Colonic mucosa (tissue), 4 donors: ENCODE data around the gene WDFY3. TPM values are rescaled to one million over a fixed set of nuclear protein-coding genes. Genes with fewer than 3 reads are reported as not detected.

Source experiments
- DNase-seq: peaks from one replicate; pipeline ENCODE4 v3.0.0-alpha.2; 2020
- H3K27ac ChIP-seq: fragments of 200-600 bp; one replicate; pipeline ENCODE4 v1.8.0; 2021
- H3K27me3 ChIP-seq: fragments of 200-600 bp; one replicate; pipeline ENCODE4 v1.8.0; 2021
- H3K36me3 ChIP-seq: fragments of 200-600 bp; one replicate; pipeline ENCODE4 v1.8.0; 2021
- H3K4me1 ChIP-seq: fragments of 200-600 bp; one replicate; pipeline ENCODE4 v1.8.0; 2021; ENCODE audit warnings: mild to moderate bottlenecking
- H3K4me3 ChIP-seq: fragments of 200-600 bp; one replicate; pipeline ENCODE4 v1.8.0; 2021
- H3K9ac ChIP-seq, 2 donors: one replicate each; pipeline ENCODE4 v1.7.0; 2013; ENCODE audit warnings: control low read depth in 2 of 2, low read depth in 2 of 2, low read length in 2 of 2
- H3K9me3 ChIP-seq: fragments of 200-600 bp; one replicate; pipeline ENCODE4 v1.8.0; 2021
- intact Hi-C: fragments of 100-400 bp; cut with DNase I; formaldehyde crosslinking; loops from one replicate; pipeline ENCODE4 v1.14.1; 2022
- total RNA-seq, 2 donors: library from RNA; stranded (reverse); fragmentation: NEBNext Ultra II Directional in 1 of 2; extraction: Animal tissue kit (Norgen Biotek cat#: 25700) in 1 of 2; gene quantifications; one replicate each; pipeline ENCODE4 v1.2.1, GENCODE V29; 2021
- TF ChIP-seq, protein P1 (sequence below): fragments of 200-600 bp; IDR thresholded peaks from one replicate; pipeline ENCODE4 v1.8.0; 2022; ENCODE audit warnings: antibody characterized with exemption, mild to moderate bottlenecking
- donor health status: healthy.
- donor health status: DM: no; HTN: no; CAD: no.
- donor health status: DM: no; HTN: no; CAD: no.

The WDFY3 gene
- total RNA-seq, 2 donors from 2014 or later = 46.3 to 50.8 TPM

DNA sequence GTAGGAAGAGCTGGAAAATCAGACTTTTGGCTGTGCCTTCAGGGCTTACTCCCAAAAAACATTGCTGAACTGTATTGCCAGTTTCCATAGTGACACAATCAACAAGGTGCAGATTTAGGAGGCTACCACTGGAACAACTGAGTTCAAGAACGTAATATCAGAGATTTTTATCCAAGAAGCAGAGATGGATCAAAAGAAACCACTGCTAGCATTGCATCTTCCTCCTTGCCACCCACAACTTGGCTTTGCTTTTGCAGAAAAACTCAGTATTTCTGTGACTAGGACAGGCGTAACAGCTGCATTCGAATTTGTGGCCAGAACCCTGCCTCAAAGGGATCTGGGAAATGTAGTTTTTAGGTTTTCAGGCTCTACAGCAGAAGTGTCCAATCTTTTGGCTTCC is 27.8 kb upstream of the WDFY3 start:
- Histone ChIP-seq H3K27me3 (no peaks in the 10 kb centered on the region), H3K4me1 (no peaks in the 10 kb centered on the region), H3K4me3 (no peak overlapping the region), H3K9ac (no peak overlapping the region), H3K9me3 (no peaks in the 10 kb centered on the region), H3K36me3 (no peaks in the 10 kb centered on the region), H3K27ac (no peak overlapping the region)
- TF ChIP-seq, protein P1, sequence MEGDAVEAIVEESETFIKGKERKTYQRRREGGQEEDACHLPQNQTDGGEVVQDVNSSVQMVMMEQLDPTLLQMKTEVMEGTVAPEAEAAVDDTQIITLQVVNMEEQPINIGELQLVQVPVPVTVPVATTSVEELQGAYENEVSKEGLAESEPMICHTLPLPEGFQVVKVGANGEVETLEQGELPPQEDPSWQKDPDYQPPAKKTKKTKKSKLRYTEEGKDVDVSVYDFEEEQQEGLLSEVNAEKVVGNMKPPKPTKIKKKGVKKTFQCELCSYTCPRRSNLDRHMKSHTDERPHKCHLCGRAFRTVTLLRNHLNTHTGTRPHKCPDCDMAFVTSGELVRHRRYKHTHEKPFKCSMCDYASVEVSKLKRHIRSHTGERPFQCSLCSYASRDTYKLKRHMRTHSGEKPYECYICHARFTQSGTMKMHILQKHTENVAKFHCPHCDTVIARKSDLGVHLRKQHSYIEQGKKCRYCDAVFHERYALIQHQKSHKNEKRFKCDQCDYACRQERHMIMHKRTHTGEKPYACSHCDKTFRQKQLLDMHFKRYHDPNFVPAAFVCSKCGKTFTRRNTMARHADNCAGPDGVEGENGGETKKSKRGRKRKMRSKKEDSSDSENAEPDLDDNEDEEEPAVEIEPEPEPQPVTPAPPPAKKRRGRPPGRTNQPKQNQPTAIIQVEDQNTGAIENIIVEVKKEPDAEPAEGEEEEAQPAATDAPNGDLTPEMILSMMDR = no peak
- intact Hi-C loops = no loop called here
- DNase-seq = no peak

- DNase-seq = no peak
Observed at GRCh38 chr4:84985952-84986351, 19.5 kb upstream of the WDFY3 start.

GRCh38 chr4:84977396-84977795 is 10.9 kb upstream of the WDFY3 start:
- H3K36me3 ChIP-seq = no peaks in the 10 kb centered on the region
- no peaks in the 10 kb centered on the region for H3K4me1 ChIP-seq
- TF ChIP-seq, protein P1 = no peak

More at GRCh38 chr4:84985952-84986351, 19.5 kb upstream of the WDFY3 start:
- no peak overlapping the region for H3K4me3 ChIP-seq
- H3K4me1 ChIP-seq = no peaks in the 10 kb centered on the region
- H3K9me3 ChIP-seq = no peaks in the 10 kb centered on the region
- TF ChIP-seq, protein P1 = no peak
- no peak overlapping the region for H3K27ac ChIP-seq
- H3K36me3 ChIP-seq = no peaks in the 10 kb centered on the region
- intact Hi-C loops = no loop called here
- H3K9ac ChIP-seq = no peak overlapping the region
- no peaks in the 10 kb centered on the region for H3K27me3 ChIP-seq

GRCh38 chr4:84973856-84974255 is 7.4 kb upstream of the WDFY3 start:
- H3K4me3 ChIP-seq = no peak overlapping the region
- no peak for DNase-seq
- TF ChIP-seq, protein P1 = no peak
- intact Hi-C loops = no loop called here
- H3K27ac ChIP-seq = no peak overlapping the region
- no peak overlapping the region for H3K9ac ChIP-seq
- no peaks in the 10 kb centered on the region for H3K27me3 ChIP-seq
- H3K4me1 ChIP-seq = no peaks in the 10 kb centered on the region
- no peaks in the 10 kb centered on the region for H3K9me3 ChIP-seq
- H3K36me3 ChIP-seq = no peaks in the 10 kb centered on the region

More at GRCh38 chr4:84977396-84977795, 10.9 kb upstream of the WDFY3 start:
- no peak for DNase-seq
- Histone ChIP-seq H3K4me3 (no peak overlapping the region), H3K9me3 (no peaks in the 10 kb centered on the region), H3K9ac (no peak overlapping the region), H3K27ac (no peak overlapping the region), H3K27me3 (no peaks in the 10 kb centered on the region)
- intact Hi-C loops = no loop called here

- H3K9ac ChIP-seq = no peak overlapping the region
- H3K27me3 ChIP-seq = no peaks in the 10 kb centered on the region
- TF ChIP-seq, protein P1 = peak; percentile 50
- no peaks in the 10 kb centered on the region for H3K36me3 ChIP-seq
- H3K4me1 ChIP-seq = no peaks in the 10 kb centered on the region
- H3K27ac ChIP-seq = no peak overlapping the region
- intact Hi-C loops = no loop called here
- no peak overlapping the region for H3K4me3 ChIP-seq
- no peak for DNase-seq
- no peaks in the 10 kb centered on the region for H3K9me3 ChIP-seq
Observed at GRCh38 chr4:84971319-84971932, 4.9 kb upstream of the WDFY3 start.
